ENCODE measurements around the gene TCTN3. TPM values are rescaled to one million over a fixed set of nuclear protein-coding genes. Genes with fewer than 3 reads are reported as not detected.
A peak's percentile ranks its signal among the peaks of the same experiment; 100 is the strongest.

Gene TCTN3
- total and polyA plus RNA-seq, 10 of the 15 experiments (the other 5 are each of a cell fraction or from before 2014, with no cell fraction given): 20.0 to 48.7 (median 29.1) TPM

GRCh38 chr10:95742962-95743535 lies 49.3 kb upstream of the TCTN3 start:
- 33% methylated on average over 2 of the region's 2 CpGs for WGBS (ENCODE audit: insufficient coverage, insufficient replicate concordance, low lambda C conversion rate, missing lambda C conversion rate)
- peaks cover 7% of the 10 kb centered on the region; the same call in 2 of the 3 replicates for H3K9me3 ChIP-seq (replicated peaks; ENCODE audit: control insufficient read depth, insufficient read depth, low read length)
- H3K36me3 ChIP-seq (ENCODE audit: control insufficient read depth in 2 of 2, insufficient read depth in 2 of 2, low read length in 1 of 2): no peaks in the 10 kb centered on the region
- H3K4me3 ChIP-seq: peak overlapping the region; percentile 49
- H3K79me2 ChIP-seq (ENCODE audit: control insufficient read depth, insufficient read depth, low read length): peaks cover 11% of the 10 kb centered on the region
- H3K4me1 ChIP-seq (ENCODE audit: control insufficient read depth, insufficient read depth, low read length): peaks cover 9% of the 10 kb centered on the region
- in situ Hi-C loops (cut with MboI) (no loop called here), intact Hi-C loops (cut with micrococcal nuclease; ENCODE audit: unreplicated experiment) (no loop called here)
- H4K20me1 ChIP-seq (ENCODE audit: control insufficient read depth, insufficient read depth): no peaks in the 10 kb centered on the region
- FAIRE-seq (peak; percentile 49), ATAC-seq (no peak), DNase-seq (ENCODE audit: low read depth, low spot score) (no peak)
- RAD21 ChIA-PET (ENCODE audit: unreplicated experiment): no interaction called here
- H3K9ac ChIP-seq (ENCODE audit: control insufficient read depth, insufficient read depth, low read length): peak overlapping the region; percentile 77; the same call in 1 of the 2 replicates
- no peaks in the 10 kb centered on the region for H3K27me3 ChIP-seq (replicated peaks in 1 of 2; ENCODE audit: control insufficient read depth in 2 of 2, insufficient read depth in 2 of 2, low read length in 1 of 2)
- POLR2A ChIA-PET: no interaction called here
- CTCF ChIA-PET: no interaction called here
- SMC1A ChIA-PET (ENCODE audit: uncharacterized antibody, unreplicated experiment): interaction anchor here (1.0 to 3.4 kb wide), 3 partner anchors 12 to 98 kb away, joined by 3 to 20 read pairs (median 9); partner anchors contain the start of gene ENTPD1
- H3K4me2 ChIP-seq (ENCODE audit: control insufficient read depth, insufficient read depth): peak overlapping the region; percentile 91
- TF ChIP-seq YY1 (IDR thresholded peaks at IDR 0.05; ENCODE audit: low read depth, low read length): no peak
- TF ChIP-seq, protein P1, sequence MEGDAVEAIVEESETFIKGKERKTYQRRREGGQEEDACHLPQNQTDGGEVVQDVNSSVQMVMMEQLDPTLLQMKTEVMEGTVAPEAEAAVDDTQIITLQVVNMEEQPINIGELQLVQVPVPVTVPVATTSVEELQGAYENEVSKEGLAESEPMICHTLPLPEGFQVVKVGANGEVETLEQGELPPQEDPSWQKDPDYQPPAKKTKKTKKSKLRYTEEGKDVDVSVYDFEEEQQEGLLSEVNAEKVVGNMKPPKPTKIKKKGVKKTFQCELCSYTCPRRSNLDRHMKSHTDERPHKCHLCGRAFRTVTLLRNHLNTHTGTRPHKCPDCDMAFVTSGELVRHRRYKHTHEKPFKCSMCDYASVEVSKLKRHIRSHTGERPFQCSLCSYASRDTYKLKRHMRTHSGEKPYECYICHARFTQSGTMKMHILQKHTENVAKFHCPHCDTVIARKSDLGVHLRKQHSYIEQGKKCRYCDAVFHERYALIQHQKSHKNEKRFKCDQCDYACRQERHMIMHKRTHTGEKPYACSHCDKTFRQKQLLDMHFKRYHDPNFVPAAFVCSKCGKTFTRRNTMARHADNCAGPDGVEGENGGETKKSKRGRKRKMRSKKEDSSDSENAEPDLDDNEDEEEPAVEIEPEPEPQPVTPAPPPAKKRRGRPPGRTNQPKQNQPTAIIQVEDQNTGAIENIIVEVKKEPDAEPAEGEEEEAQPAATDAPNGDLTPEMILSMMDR (IDR thresholded peaks at IDR 0.05 in 2 of 3, conservative IDR thresholded peaks at IDR 0.05 in 1 of 3; ENCODE audit: control insufficient read depth in 2 of 3, extremely low read depth in 1 of 3, insufficient read depth in 1 of 3, low read depth in 3 of 3, low read length in 3 of 3): no peak
- no peak for TF ChIP-seq RUNX3 (IDR thresholded peaks at IDR 0.05; ENCODE audit: low read length)
- TF ChIP-seq HDAC2 (IDR thresholded peaks at IDR 0.05): no peak
- no peak for TF ChIP-seq YBX1 (IDR thresholded peaks at IDR 0.05)
- TF ChIP-seq PML (IDR thresholded peaks at IDR 0.05; ENCODE audit: low read length): no peak
- TF ChIP-seq BCL11A (IDR thresholded peaks at IDR 0.05; ENCODE audit: low read depth, low read length): no peak
- no peak for TF ChIP-seq RB1 (IDR thresholded peaks at IDR 0.05; ENCODE audit: borderline replicate concordance)
- TF ChIP-seq BCL3 (IDR thresholded peaks at IDR 0.05; ENCODE audit: borderline replicate concordance, insufficient read depth, low read depth, low read length, poor library complexity, severe bottlenecking): no peak
- TF ChIP-seq POLR2AphosphoS2 (IDR thresholded peaks at IDR 0.05; ENCODE audit: low read depth, low read length): no peak
- no peak for TF ChIP-seq LARP7 (IDR thresholded peaks at IDR 0.05)
- TF ChIP-seq NR2C1 (IDR thresholded peaks at IDR 0.05): no peak
- TF ChIP-seq, protein P2, sequence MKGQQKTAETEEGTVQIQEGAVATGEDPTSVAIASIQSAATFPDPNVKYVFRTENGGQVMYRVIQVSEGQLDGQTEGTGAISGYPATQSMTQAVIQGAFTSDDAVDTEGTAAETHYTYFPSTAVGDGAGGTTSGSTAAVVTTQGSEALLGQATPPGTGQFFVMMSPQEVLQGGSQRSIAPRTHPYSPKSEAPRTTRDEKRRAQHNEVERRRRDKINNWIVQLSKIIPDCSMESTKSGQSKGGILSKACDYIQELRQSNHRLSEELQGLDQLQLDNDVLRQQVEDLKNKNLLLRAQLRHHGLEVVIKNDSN (IDR thresholded peaks at IDR 0.05; ENCODE audit: borderline replicate concordance, extremely low read length, insufficient read depth, low read depth, low read length): no peak
- peak overlapping the region; percentile 85 for H3K27ac ChIP-seq (ENCODE audit: control insufficient read depth, insufficient read depth)
- peak overlapping the region; percentile 91 for H2AFZ ChIP-seq (ENCODE audit: control insufficient read depth, low read depth, low read length)
- BruUV-seq (replicated peaks): no TSS peak

All from GM12878 (cell line).